Muscle layer of colon (tissue), 2 donors: Measurements from ENCODE around the gene SRP72.

Source experiments
- H3K27ac ChIP-seq: one replicate; pipeline ENCODE4 v1.7.0; 2013; ENCODE audit warnings: low read depth, mild to moderate bottlenecking, low read length, moderate library complexity
- H3K27me3 ChIP-seq, 2 donors: one replicate each; pipeline ENCODE4 v1.7.0; 2013; ENCODE audit warnings: low read length in 2 of 2, mild to moderate bottlenecking in 2 of 2; ENCODE audit not compliant: insufficient read depth in 2 of 2, control insufficient read depth in 1 of 2
- H3K36me3 ChIP-seq: one replicate; pipeline ENCODE4 v1.7.0; 2013; ENCODE audit warnings: mild to moderate bottlenecking, low read length; ENCODE audit not compliant: insufficient read depth
- H3K4me1 ChIP-seq: one replicate; pipeline ENCODE4 v1.7.0; 2013; ENCODE audit warnings: mild to moderate bottlenecking, low read length; ENCODE audit not compliant: insufficient read depth
- H3K4me3 ChIP-seq, 2 donors: one replicate each; pipeline ENCODE4 v1.7.0; 2013; ENCODE audit warnings: low read length in 2 of 2, low read depth in 1 of 2, mild to moderate bottlenecking in 1 of 2, moderate library complexity in 1 of 2
- H3K9ac ChIP-seq: one replicate; pipeline ENCODE4 v1.7.0; 2013; ENCODE audit warnings: low read length
- H3K9me3 ChIP-seq: one replicate; pipeline ENCODE4 v1.7.0; 2013; ENCODE audit warnings: mild to moderate bottlenecking, low read length
- donor health status: abdominal sarcoma.
- donor health status: Adenocarcinoma of cecum.

SRP72 gene, protein sequence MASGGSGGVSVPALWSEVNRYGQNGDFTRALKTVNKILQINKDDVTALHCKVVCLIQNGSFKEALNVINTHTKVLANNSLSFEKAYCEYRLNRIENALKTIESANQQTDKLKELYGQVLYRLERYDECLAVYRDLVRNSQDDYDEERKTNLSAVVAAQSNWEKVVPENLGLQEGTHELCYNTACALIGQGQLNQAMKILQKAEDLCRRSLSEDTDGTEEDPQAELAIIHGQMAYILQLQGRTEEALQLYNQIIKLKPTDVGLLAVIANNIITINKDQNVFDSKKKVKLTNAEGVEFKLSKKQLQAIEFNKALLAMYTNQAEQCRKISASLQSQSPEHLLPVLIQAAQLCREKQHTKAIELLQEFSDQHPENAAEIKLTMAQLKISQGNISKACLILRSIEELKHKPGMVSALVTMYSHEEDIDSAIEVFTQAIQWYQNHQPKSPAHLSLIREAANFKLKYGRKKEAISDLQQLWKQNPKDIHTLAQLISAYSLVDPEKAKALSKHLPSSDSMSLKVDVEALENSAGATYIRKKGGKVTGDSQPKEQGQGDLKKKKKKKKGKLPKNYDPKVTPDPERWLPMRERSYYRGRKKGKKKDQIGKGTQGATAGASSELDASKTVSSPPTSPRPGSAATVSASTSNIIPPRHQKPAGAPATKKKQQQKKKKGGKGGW

DNA sequence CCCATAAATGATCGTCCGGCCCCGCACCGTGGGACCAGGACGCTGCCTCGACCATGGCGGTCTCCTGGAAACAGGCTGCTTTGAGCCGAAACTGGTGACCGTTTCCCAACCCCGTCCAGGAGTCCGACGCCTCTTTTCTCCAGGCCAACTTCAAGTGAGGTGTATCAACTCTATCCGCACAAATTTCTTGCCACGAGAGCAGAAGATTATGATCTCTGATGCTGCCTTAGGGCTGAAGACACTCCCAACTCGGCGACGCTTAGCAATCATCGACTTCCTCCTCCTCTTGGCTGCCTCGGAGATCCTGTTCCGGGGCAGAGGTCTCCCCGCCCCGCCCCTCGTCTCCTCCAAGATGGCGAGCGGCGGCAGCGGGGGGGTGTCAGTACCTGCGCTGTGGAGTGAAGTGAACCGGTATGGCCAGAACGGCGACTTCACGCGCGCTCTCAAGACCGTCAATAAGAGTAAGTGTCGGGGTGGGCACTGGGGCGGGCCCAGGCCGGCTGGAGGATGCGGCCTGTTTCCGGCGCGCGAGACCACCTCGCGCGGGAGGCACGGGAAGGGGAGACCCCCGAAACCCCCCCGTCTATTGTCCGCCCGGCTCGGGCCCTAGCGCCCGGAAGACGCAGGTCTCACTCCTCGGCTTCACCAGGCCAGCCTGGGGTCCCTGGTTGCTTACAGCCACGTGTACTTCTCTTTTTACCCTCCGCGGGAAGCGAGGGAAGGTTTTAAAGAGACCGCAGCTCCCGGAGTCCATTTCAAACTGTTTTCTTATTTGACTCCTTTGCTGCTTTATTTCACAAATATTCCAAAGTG, at the start of gene SRP72:
TSS of gene SRP72 (plus strand) at position 334 of the 813 bp plus-strand sequence. CDS start at position 353, 19 bp downstream.
- Histone ChIP-seq H3K9me3 (no peaks in the 10 kb centered on the region), H3K9ac (peak within 1 kb of the TSS; percentile 85), H3K36me3 (peaks cover 19% of the 10 kb centered on the region), H3K4me1 (peaks cover 35% of the 10 kb centered on the region), H3K27ac (peak within 1 kb of the TSS; percentile 81), H3K4me3 (peak within 1 kb of the TSS; percentile 81 to 96), H3K27me3 (no peaks in the 10 kb centered on the region)

DNA sequence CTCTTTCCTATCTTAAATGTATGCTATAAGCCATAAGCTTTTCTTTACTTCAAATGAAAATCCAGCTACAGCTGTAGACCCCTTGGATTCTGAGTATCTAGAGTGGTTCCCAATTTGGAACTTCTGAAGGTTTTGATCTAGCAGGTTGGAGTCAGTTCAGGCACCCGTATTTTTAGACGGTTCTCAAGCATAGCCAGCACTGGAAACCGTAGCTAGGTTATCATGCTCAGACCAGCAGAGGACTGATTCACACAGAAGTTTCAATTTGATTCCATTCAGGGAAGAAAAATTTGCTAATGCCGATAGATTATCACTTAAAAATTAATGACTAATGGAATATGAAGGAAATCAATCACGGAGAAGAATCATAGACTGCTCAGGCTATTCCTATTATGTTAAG, 43.2 kb upstream of the SRP72 start:
- Histone ChIP-seq H3K4me1 (no peaks in the 10 kb centered on the region), H3K4me3 (no peak overlapping the region), H3K9ac (no peak overlapping the region)

DNA sequence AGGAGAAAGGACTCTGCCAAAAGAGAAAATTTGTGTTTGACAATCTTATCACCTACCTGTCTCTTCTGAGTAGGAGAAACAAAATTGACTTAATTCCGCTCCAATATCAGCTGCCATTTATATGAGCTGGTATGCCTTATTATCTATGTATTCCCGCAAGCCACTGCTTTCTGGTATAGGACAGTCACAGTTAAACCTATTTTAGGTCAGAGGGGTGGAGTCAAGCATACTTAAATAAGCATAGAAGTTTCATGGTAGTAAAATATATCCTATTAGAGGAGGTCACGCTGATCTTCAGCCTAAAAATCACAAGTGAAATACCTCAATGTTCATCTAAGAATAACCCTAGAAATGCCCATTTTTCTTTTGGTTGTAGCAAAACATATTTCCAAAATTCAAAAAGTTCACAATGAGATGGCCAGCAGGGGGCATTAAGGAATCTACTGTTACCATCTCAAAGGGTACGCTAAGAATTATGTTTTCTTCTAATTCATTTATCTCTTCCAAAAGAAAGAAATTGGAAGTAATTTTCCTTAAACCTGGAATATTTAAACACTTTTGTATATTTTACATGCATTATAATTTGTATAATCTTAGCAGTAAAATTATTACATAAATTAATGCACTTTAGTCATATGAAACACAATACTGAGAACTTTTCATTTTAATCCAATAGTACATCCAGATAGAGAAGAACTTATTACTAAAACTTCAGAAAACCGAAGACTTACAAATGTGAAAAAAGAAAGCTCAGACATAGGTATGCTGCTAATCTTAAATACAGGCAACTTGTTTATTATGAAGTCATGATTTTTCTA, 42.5 kb upstream of the SRP72 start:
- H3K4me1 ChIP-seq = no peaks in the 10 kb centered on the region
- no peaks in the 10 kb centered on the region for H3K27me3 ChIP-seq
- H3K9me3 ChIP-seq = no peaks in the 10 kb centered on the region
- no peak overlapping the region for H3K9ac ChIP-seq
- H3K27ac ChIP-seq = no peak overlapping the region
- H3K36me3 ChIP-seq = no peaks in the 10 kb centered on the region
- no peak overlapping the region for H3K4me3 ChIP-seq

More for the DNA sequence above, 43.2 kb upstream of the SRP72 start:
- Histone ChIP-seq H3K27me3 (no peaks in the 10 kb centered on the region), H3K9me3 (no peaks in the 10 kb centered on the region), H3K36me3 (no peaks in the 10 kb centered on the region), H3K27ac (no peak overlapping the region)

DNA sequence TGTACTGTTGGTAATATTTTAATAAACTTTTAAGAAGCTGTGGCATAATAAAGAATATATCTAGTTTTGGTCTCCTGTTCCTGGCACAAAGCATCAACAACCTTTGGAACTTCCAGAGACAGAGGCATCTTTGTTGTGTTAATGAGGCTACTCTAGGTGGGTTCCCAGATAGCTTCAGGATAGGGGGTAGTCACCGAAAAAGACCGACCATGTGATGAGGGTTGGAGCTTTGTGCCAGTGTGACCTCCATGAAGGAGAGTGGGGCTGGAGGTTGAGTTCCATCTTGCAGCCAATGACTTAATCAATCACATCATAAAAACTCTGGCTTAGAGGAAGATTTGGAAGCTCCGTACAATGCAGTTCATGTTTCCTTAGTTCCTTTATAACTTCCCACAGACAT, 41.9 kb upstream of the SRP72 start:
- Histone ChIP-seq H3K27ac (no peak overlapping the region), H3K36me3 (no peaks in the 10 kb centered on the region), H3K9ac (no peak overlapping the region), H3K4me3 (no peak overlapping the region), H3K9me3 (no peaks in the 10 kb centered on the region), H3K4me1 (no peaks in the 10 kb centered on the region), H3K27me3 (no peaks in the 10 kb centered on the region)

DNA sequence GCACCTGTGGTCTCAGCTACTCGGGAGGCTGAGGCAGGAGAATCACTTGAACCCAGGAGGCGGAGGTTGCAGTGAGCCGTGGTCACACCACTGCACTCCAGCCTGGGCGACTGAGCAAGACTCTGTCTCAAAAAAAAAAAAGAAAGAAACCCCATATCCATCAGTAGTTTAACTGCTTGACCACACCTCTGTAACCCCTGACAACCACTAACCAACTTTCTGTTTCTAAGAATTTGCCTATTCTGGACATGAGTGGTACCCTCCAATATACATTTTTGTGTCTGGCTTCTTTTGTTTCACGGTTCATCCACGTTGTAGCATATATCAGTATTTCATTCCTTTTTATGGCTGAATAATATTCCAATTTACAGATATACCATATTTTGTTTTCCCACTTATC, 41.1 kb upstream of the SRP72 start:
- H3K4me3 ChIP-seq = no peak overlapping the region
- H3K9me3 ChIP-seq = no peaks in the 10 kb centered on the region
- no peaks in the 10 kb centered on the region for H3K36me3 ChIP-seq
- no peak overlapping the region for H3K27ac ChIP-seq
- H3K4me1 ChIP-seq = no peaks in the 10 kb centered on the region
- no peaks in the 10 kb centered on the region for H3K27me3 ChIP-seq
- H3K9ac ChIP-seq = no peak overlapping the region

DNA sequence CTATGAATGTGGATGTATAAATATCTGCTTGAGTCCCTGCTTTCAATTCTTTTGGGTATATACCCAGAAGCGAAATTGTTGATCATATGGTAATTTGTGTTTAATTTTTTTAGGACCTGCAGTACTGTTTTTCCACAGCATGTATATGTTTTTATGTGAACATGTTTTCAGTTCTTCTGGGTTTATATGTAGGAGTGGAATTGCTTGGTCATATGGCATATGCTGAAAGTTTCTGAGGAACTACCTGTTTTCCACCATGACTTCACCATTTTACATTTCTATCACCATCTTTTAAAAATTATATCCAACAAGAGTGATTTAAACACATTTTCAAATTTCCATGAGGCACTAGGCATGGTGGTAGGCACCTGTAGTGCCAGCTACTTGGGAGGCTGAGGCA, 40.2 kb upstream of the SRP72 start:
- Histone ChIP-seq H3K27me3 (no peaks in the 10 kb centered on the region), H3K36me3 (no peaks in the 10 kb centered on the region), H3K4me3 (no peak overlapping the region), H3K9ac (no peak overlapping the region), H3K4me1 (no peaks in the 10 kb centered on the region), H3K9me3 (no peaks in the 10 kb centered on the region), H3K27ac (no peak overlapping the region)

DNA sequence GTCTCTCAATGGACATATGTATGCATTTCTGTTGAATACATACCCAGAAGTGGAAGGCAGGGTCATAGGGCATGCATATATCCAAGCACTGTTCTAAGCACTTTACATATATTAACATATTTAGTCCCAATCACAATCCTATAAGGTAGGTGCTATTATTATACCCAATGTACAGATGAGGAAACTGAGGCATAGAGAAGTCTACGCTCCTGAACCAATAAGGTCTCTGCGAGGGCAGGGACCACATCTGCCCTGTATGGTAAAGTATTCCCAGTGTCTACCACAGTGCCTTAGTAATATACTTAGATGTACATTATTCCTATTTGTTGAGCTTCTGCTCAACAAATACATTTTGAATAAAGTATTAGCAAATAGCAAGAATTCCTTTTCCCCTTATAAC, 37.2 kb upstream of the SRP72 start:
- Histone ChIP-seq H3K27me3 (no peaks in the 10 kb centered on the region), H3K4me1 (peaks cover 8% of the 10 kb centered on the region), H3K36me3 (no peaks in the 10 kb centered on the region), H3K9ac (no peak overlapping the region), H3K27ac (no peak overlapping the region), H3K9me3 (no peaks in the 10 kb centered on the region), H3K4me3 (no peak overlapping the region)

DNA sequence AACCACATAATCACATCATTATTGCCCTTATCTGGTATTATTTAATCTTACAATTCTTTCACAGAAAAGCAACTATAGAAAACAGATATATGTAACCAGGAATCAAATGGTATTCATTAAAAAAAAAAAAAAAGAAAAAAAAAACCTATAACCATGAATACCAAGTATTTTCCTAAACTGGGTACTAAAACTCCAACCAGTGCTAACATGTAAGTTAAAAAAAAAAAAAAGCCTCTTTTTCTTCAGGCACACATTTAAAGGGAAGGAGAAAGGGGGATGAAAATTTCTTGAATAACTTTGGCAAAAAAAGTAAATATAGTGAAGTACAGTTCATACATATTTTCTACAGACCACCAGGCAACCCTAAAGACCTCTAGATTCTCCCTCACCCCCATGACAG, 34.1 kb upstream of the SRP72 start:
- Histone ChIP-seq H3K4me3 (no peak overlapping the region), H3K36me3 (no peaks in the 10 kb centered on the region), H3K9ac (no peak overlapping the region), H3K9me3 (no peaks in the 10 kb centered on the region), H3K27ac (no peak overlapping the region), H3K4me1 (peaks cover 16% of the 10 kb centered on the region), H3K27me3 (no peaks in the 10 kb centered on the region)

DNA sequence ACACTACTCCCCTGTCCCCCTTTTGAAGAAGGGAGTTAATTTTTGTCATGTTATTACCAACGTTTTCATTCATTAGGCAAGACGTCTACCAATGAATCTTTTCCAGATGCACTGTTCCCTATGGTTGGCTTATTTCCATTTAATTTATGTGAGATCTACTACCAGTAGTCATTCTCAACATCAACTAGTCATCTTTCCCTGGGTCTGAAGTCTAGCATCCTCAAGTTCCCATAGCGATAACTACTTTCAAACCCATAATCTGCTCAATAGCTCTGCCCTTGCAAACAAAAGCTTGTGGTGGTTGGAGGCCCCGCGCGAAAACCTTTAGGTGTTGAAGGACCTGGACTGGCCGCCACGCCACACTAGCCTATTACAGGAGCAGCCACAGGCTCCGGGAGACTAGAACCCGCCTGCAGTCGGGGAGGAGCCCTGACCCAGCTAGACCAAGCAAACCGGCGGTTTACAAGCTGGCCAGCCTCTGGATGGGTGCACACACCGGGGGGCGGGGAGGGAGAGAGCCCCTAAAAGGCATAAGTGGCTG, 32.7 kb upstream of the SRP72 start:
- H3K9ac ChIP-seq = peak overlapping the region; percentile 49
- H3K4me1 ChIP-seq = peaks cover 16% of the 10 kb centered on the region
- H3K9me3 ChIP-seq = no peaks in the 10 kb centered on the region
- H3K4me3 ChIP-seq = peak overlapping the region; percentile 72 to 91
- no peaks in the 10 kb centered on the region for H3K27me3 ChIP-seq
- peak overlapping the region; percentile 94 for H3K27ac ChIP-seq
- H3K36me3 ChIP-seq = no peaks in the 10 kb centered on the region

DNA sequence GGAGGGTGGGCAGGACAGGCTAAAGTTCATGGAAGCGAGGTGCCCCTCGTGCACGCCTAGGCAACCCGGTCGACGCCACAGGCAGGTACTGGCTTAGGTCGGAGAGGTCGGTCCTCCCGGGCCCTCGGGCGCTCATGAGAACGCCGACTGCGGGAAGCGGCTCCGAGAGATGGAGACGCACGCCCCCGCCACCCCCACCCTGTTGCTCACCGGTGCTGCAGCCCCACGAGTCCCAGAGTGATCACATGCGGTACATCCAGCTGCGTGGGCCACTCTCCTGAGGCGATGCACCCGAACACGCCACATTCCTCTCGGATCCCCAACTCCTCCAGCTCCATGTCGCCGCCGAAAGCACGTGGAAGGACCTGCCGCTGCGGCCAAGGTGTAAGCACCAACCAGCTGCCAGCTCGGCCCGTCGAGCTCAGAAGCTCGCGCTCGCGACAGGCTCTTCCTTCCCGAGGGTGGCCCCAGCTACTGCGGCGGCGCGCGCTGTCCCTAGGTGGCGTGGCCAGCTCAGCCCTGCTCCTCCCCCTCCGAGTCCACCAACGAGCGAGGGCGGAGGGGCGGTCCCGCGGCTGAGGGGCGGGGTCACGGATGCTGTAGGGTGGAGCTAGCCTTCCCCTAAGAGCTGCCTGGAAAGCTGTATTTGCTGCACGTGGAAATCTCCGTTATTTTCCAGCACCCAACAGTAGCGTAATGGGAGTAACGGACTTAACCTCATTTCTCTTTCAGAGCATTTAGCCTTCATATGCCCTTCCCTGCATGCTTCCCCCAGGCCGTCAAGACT, 32.1 kb upstream of the SRP72 start, which contains the start of gene PPAT:
TSS of gene PPAT (minus strand) at position 476 of the 787 bp plus-strand sequence. CDS start at position 338, 138 bp downstream.
- peak within 1 kb of the TSS; percentile 72 to 91 for H3K4me3 ChIP-seq
- peak within 1 kb of the TSS; percentile 49 for H3K9ac ChIP-seq
- H3K4me1 ChIP-seq = peaks cover 16% of the 10 kb centered on the region
- peak within 1 kb of the TSS; percentile 94 for H3K27ac ChIP-seq
- no peaks in the 10 kb centered on the region for H3K36me3 ChIP-seq
- no peaks in the 10 kb centered on the region for H3K9me3 ChIP-seq
- H3K27me3 ChIP-seq = no peaks in the 10 kb centered on the region
